RWPE1 (cell line): ENCODE measurements around the gene RNF144A.

Experiments used
- CTCF ChIA-PET: fragments of 350-600 bp; sonication (Branson Sonifier 250); formaldehyde crosslinking; extraction: SDS; loops from one replicate; lab custom pipeline; 2021; lab: Yijun Ruan, JAX
- POLR2A ChIA-PET: fragments of 400-600 bp; formaldehyde crosslinking; extraction: SDS; loops from one replicate; lab custom pipeline; 2020; ENCODE audit warnings: antibody characterized with exemption; ENCODE audit not compliant: low non-redundant PET; lab: Yijun Ruan, JAX
- DNase-seq: peaks from one replicate; pipeline ENCODE4 v3.0.0; 2012; ENCODE audit warnings: low spot score
- H3K27ac ChIP-seq: fragments of 450-650 bp; 2 replicates; pipeline ENCODE4 v1.5.1; 2017
- TF ChIP-seq, protein P1 (sequence below): fragments of 450-650 bp; conservative IDR thresholded peaks from 2 replicates; pipeline ENCODE4 v1.5.1; 2017; ENCODE audit warnings: low read depth, mild to moderate bottlenecking

RNF144A gene

DNA sequence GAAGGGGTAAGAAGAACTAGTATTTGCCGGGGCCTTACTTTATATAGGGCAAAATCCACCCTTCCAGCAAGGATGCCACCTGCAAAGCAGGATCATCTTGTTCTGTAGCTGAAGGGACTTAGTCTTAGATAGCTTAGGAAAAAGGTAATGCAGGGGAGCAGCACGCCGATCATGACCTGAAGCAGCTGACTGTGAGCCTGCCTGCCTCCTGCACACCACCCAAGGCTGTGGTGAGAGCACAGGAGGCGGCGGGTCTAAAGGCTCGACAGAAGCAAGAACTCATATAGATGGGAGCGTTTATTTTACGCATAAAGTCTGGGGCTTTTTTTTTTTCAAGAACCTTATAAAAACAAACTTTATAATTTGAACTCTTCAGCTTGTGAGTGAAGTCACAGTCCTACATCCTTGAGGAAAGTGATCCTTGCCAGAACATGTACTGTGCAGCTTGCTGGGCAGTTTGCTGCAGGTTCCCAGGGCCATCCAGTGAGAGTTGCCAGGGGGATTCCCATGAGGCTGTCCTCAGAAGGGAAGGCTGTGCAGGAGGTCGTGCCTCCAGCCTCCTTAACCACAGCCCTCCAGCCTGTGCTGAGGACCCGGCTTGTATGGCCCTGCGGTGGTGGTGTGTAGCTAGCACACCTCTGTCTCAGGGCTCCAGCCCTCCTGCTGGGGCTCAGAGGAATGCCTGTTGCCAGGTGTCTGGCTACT, 92.1 kb downstream of the RNF144A start:
- no peak for DNase-seq
- CTCF ChIA-PET: no interaction called here
- TF ChIP-seq, protein P1, sequence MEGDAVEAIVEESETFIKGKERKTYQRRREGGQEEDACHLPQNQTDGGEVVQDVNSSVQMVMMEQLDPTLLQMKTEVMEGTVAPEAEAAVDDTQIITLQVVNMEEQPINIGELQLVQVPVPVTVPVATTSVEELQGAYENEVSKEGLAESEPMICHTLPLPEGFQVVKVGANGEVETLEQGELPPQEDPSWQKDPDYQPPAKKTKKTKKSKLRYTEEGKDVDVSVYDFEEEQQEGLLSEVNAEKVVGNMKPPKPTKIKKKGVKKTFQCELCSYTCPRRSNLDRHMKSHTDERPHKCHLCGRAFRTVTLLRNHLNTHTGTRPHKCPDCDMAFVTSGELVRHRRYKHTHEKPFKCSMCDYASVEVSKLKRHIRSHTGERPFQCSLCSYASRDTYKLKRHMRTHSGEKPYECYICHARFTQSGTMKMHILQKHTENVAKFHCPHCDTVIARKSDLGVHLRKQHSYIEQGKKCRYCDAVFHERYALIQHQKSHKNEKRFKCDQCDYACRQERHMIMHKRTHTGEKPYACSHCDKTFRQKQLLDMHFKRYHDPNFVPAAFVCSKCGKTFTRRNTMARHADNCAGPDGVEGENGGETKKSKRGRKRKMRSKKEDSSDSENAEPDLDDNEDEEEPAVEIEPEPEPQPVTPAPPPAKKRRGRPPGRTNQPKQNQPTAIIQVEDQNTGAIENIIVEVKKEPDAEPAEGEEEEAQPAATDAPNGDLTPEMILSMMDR: no peak
- no peak overlapping the region for H3K27ac ChIP-seq
- POLR2A ChIA-PET: no interaction called here

DNA sequence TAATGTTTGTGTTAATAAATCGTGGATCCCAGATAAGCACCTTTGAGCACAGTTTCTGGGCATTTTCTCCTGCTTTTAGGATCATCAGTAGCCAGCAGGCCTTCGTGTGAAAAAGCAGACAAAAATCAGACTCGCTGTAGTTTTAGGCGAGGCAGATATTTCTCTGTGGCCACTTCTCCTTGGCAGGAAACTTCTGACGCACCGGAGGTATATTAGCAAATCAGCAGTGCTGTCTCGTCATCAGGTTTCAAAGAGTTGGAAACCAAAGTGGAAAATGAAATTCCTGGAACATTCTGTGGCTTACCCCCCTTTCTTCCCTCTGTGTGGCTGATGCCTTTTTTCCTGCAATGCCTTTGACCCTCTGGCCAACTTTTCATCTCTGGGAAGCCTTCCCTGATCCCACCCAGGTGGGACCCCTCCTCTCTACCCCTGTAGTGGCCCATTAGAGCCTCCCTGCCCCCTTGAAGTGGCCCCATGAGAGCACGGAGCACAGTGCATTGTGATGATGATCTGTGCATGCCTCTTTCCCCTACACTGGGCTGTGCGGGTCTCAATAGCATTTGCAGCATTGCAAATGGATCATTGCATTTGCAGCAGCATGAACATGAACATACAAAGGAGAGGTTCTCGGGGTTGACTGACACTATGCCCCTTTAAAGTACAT, 93.3 kb downstream of the RNF144A start:
- POLR2A ChIA-PET: no interaction called here
- CTCF ChIA-PET: no interaction called here

DNA sequence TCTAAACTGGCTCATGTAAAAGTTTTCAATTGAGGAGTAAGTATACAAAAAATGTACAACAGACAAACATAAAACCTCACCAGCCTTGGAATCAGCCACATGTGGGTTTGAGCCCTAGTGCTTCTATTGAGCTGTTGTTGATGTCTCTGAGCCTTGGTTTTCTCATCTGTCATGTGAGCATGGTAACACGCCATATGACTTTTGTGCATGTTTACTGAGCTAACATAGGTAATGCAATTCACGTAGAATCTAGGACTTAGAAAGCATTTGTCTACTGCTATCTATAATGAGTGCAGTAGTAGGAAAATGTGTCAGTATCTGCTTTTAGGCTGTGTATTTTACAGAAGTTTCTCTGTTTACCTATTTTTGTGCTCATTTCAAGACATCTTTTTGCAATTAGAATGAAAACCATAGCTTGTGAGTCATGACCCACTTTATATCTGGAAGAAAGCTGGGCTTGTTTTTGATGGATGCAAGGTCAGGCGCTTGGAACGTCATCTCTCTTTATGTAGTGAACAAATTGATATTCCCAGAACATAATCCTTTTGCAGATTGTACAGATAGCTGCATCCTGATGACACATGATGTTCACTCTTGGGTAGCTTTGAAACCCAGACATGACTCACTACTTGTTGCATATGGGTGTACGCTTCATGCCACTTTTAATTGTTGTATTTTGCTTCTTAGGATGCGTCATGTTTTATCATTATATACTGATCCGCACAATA, 94.3 kb downstream of the RNF144A start:
- no peak overlapping the region for H3K27ac ChIP-seq
- TF ChIP-seq, protein P1: no peak
- ChIA-PET POLR2A (no interaction called here), CTCF (no interaction called here)
- DNase-seq: peak; percentile 20

More for the DNA sequence above, 93.3 kb downstream of the RNF144A start:
- DNase-seq: no peak
- TF ChIP-seq, protein P1: no peak
- no peak overlapping the region for H3K27ac ChIP-seq

DNA sequence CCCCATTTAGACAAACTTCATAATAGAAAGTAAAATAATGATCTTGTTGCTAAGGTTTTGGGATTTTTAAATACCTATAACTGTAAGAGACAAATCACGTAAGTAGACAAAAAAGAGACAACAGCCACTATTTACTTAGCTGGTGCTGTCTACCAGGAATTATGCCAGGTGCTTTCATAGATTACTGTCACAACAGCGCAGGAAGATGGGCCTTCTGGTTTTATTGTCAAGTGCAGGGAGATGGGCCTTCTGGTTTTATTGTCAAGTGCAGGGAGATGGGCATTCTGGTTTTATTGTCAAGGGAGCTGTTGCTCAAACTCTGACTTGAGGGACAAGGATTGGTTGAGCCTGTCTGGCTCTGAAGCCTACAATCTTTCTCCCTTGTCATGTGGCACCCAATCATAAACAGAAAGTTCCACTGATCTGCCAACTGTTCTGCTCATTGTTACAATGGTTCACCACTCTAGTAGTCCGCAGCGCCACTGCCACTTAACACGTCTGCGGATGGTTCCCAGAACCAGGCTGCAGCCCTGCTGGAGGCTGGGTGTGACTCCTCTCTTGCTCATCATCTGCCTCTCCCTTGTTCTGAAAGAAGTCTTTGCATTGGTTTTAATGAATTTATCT, 95.0 kb downstream of the RNF144A start:
- no peak overlapping the region for H3K27ac ChIP-seq
- POLR2A ChIA-PET: no interaction called here
- CTCF ChIA-PET: interaction anchor here (0.6 kb wide), 1 partner anchor 141 kb away, joined by 3 read pairs; no protein-coding TSS in a partner anchor
- TF ChIP-seq, protein P1: no peak
- DNase-seq: no peak

DNA sequence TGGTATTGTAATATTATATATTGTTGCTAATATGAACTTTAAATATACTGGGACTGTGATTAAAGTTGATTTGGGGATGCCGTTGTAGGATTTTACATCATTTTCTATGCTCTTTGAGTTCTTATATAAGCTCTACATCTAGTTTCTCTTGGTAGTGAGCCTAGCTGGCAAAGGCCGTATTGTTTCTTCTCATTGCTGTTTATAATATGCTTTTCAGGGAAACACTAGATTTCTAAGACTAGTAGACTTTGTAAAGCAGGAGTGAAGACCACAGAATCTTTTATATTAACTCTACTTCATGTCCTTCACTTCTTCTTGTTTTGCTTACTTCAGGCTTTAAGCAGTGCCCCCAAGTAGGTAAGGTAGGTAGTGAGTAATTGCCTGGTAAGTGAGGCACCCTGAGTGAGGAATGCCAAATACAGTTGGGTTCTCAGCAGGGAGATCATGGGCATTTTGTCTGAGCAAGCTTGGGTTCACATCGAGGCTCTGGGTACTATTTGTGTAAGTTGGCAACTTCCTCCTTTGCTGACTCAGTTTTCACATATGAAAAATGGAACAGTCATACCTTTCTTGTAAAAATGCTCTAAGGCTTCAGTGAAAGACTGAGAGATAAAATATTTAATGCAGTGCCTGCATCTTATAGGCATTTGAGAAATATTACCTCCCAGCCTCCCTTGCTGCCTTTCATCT, 96.4 kb downstream of the RNF144A start:
- CTCF ChIA-PET: no interaction called here

More for the DNA sequence above, 96.4 kb downstream of the RNF144A start:
- no peak overlapping the region for H3K27ac ChIP-seq
- TF ChIP-seq, protein P1: no peak
- POLR2A ChIA-PET: no interaction called here
- no peak for DNase-seq
